ENCODE measurements around the gene ZSCAN26. TPM values are rescaled to one million over a fixed set of nuclear protein-coding genes. Genes with fewer than 3 reads are reported as not detected.
A peak's percentile ranks its signal among the peaks of the same experiment; 100 is the strongest.

Gene ZSCAN26
- 86.9 and 91.2 TPM in 2 replicates for polyA plus RNA-seq
- 74.3 and 96.9 TPM in 2 replicates for polyA minus RNA-seq

GRCh38 chr6:28266962-28267694 is at the start of gene ZSCAN26:
Gene ZSCAN26, plus strand, starts transcription at chr6:28267143. Its CDS starts 4,777 bp downstream, at chr6:28271920.
- peak within 1 kb of the TSS; percentile 74 for H3K4me3 ChIP-seq (ENCODE audit: low read length)
- no peaks in the 10 kb centered on the region for H3F3A ChIP-seq (ENCODE audit: insufficient read depth, low read length, poor library complexity, severe bottlenecking)
- H3K9ac ChIP-seq (ENCODE audit: low read length), result peak within 1 kb of the TSS; percentile 96
- peak within 1 kb of the TSS; percentile 90 for H3K4me2 ChIP-seq (ENCODE audit: low read length)
- peak within 1 kb of the TSS; percentile 73 for H2AFZ ChIP-seq (ENCODE audit: low read depth, low read length)
- no peaks in the 10 kb centered on the region for H3K27me3 ChIP-seq (ENCODE audit: insufficient read depth, low read depth, low read length)
- H3K27ac ChIP-seq (ENCODE audit: low read length), result peak within 1 kb of the TSS; percentile 92
- H3K9me2 ChIP-seq (ENCODE audit: insufficient read depth, low read length), result no peaks in the 10 kb centered on the region
- no peaks in the 10 kb centered on the region for H3K9me3 ChIP-seq (ENCODE audit: low read length)
- TF ChIP-seq POLR2AphosphoS5 (IDR thresholded peaks at IDR 0.05) (peak; percentile 93), EZH2 (IDR thresholded peaks at IDR 0.05; ENCODE audit: borderline replicate concordance, insufficient read depth, low read length, poor library complexity, severe bottlenecking) (no peak), MXI1 (conservative IDR thresholded peaks at IDR 0.05; ENCODE audit: poor library complexity, severe bottlenecking) (peak; percentile 64), CTCF (IDR thresholded peaks at IDR 0.05; ENCODE audit: poor library complexity, severe bottlenecking) (peak; percentile 10), TAF1 (IDR thresholded peaks at IDR 0.05; ENCODE audit: low read depth) (peak; percentile 95), REST (IDR thresholded peaks at IDR 0.05; ENCODE audit: borderline replicate concordance) (peak; percentile 96), EP300 (conservative IDR thresholded peaks at IDR 0.05; ENCODE audit: poor library complexity, severe bottlenecking) (peak; percentile 28), SMC3 (conservative IDR thresholded peaks at IDR 0.05; ENCODE audit: poor library complexity) (peak; percentile 62), RAD21 (conservative IDR thresholded peaks at IDR 0.05) (peak; percentile 42)
- no peaks in the 10 kb centered on the region for H4K20me1 ChIP-seq (ENCODE audit: insufficient read depth)
- no peaks in the 10 kb centered on the region for H3K36me3 ChIP-seq (ENCODE audit: insufficient read depth, low read length)
- peaks cover 40% of the 10 kb centered on the region for H3K79me2 ChIP-seq (replicated peaks; ENCODE audit: insufficient read depth, low read length)

- Histone ChIP-seq H3F3A (ENCODE audit: insufficient read depth, low read length, poor library complexity, severe bottlenecking) (no peaks in the 10 kb centered on the region), H4K20me1 (ENCODE audit: insufficient read depth) (no peaks in the 10 kb centered on the region), H3K9me2 (ENCODE audit: insufficient read depth, low read length) (no peaks in the 10 kb centered on the region), H3K4me3 (ENCODE audit: low read length) (no peak overlapping the region), H3K4me2 (ENCODE audit: low read length) (no peak overlapping the region), H3K27ac (ENCODE audit: low read length) (no peak overlapping the region), H3K9ac (ENCODE audit: low read length) (no peak overlapping the region), H3K9me3 (ENCODE audit: low read length) (no peaks in the 10 kb centered on the region), H3K36me3 (ENCODE audit: insufficient read depth, low read length) (no peaks in the 10 kb centered on the region), H2AFZ (ENCODE audit: low read depth, low read length) (no peak overlapping the region), H3K27me3 (ENCODE audit: insufficient read depth, low read depth, low read length) (peaks cover 80% of the 10 kb centered on the region), H3K79me2 (replicated peaks; ENCODE audit: insufficient read depth, low read length) (no peaks in the 10 kb centered on the region)
- TF ChIP-seq MXI1 (conservative IDR thresholded peaks at IDR 0.05; ENCODE audit: poor library complexity, severe bottlenecking) (no peak), SMC3 (conservative IDR thresholded peaks at IDR 0.05; ENCODE audit: poor library complexity) (no peak)
Measured at GRCh38 chr6:28217890-28218289, 49.1 kb upstream of the ZSCAN26 start.
